ENCODE measurements around the gene CFAP73.
"Not testable (repeated sequence)": the region's sequence is repeated elsewhere in the genome, so short reads cannot be mapped to it uniquely, and the experiment has no call there.

CFAP73 gene

DNA sequence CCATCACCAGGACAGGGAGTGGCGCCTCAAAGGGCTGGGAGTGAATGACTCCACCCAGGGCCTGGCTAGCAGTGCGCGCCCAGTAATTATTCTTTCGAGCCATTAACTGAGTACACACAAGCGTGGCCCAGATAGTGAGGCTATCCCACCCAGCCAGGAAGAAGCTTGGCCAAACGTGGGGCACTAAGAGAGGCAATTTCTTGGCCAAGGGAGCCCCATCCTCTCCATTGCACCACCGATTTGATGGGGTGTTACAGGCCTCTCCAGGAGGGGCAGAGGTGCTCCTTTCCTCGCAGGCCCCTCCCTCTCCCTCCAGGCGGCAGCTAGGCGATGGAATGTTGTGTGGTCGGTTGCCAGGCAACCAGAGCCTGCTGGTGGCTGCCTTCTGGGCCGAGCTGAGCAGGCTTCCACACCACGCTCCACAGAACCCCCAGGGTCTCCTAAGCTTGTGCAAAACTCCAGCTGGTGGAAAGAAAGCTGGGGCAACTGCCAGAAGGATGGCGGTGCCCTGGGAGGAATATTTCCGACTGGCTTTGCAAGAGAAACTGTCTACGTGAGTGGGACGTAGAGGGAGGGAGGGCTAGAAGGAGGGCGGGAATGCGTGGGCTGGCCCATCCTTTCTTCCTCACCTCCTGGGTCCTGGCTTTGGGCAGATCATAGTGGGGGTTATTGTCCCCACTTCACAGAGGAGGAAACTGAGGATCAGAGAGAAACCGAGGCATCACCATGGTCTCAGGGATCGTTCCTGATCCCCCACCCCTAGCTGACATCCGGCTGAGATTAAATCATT, at the start of gene CFAP73:
CFAP73 (plus strand) TSS at position 364 of the 790 bp plus-strand sequence; CDS start at position 498, 134 bp downstream.
- no peak for DNase-seq (ENCODE audit: low spot score)

- DNase-seq (ENCODE audit: low spot score) = no peak
These were observed 49.8 kb upstream of the CFAP73 start for GRCh38 chr12:113099764-113100163.

DNA sequence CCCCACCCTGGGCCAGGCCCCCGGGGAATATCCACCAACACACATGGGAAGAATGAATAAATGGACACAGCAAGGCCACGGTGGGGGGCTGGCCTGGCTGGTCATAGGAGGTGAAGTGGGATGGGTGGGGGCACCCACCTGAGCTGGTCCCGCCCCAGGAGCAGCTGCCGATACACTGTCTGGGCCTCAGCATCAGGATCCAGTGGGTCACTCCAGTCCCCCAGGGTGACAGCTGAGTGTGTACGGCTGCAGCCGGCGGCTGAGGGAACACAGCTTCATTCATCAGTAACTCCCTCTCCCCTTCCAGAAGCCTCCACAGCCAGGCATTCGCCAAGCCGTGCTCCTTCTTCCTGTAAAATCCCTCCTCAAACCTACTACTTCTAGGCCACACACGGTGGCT, 47.8 kb upstream of the CFAP73 start:
- no peak for DNase-seq (ENCODE audit: low spot score)

DNA sequence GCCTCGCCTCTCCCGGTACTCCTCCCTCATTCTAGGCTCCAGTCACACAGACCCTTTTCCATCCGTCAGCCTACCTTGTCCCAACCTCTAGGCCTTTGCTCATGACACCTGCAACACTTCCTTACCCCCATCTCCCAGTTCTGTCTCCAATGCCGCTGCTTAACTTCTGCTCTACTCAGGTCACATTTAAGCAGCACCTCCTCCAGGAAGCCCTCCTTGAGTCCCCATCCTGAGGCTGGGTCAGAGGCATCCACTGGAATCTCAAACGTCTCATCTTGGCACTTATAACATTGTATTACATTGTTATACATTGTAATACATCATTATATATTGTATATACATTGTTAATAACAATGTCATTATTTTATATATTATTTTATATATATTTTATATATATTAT, 46.7 kb upstream of the CFAP73 start:
- no peak for DNase-seq (ENCODE audit: low spot score)

DNA sequence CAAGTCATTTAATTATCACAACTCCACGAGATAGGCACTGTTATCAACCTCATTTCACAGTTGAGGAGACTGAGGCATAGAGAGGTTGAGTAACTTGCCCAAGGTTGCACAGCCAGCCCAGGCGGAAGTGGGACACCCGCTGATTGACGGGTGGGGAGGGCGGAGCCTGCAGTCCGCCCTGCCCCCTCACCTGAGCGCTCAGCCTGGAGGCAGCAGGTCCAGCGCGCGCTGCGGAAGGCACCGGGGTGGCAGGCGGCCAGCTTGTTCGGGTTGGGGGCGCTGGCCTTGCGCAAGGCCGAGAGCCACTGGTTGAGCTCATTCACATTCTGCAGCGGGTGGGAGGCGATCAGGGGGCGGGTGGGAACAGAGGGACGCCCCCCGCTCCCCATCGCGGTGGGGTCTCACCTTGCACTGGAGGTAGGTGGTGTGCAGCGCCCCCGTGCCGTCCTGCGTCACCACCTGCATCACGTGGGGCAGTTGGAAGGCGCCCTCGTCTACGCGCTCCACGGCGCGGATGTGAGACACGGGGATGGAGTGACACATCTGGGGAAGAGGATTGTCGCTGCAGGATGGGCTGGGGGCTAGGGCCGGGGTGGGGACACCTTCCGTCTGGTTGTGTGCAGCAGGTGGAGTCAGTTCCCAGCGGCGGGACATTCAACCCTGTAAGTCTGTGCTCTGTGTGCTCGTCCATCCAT, 45.6 kb upstream of the CFAP73 start:
- DNase-seq (ENCODE audit: low spot score) = peak; percentile 51

GRCh38 chr12:113104953-113105510, 44.5 kb upstream of the CFAP73 start:
- DNase-seq (ENCODE audit: low spot score) = no peak

DNA sequence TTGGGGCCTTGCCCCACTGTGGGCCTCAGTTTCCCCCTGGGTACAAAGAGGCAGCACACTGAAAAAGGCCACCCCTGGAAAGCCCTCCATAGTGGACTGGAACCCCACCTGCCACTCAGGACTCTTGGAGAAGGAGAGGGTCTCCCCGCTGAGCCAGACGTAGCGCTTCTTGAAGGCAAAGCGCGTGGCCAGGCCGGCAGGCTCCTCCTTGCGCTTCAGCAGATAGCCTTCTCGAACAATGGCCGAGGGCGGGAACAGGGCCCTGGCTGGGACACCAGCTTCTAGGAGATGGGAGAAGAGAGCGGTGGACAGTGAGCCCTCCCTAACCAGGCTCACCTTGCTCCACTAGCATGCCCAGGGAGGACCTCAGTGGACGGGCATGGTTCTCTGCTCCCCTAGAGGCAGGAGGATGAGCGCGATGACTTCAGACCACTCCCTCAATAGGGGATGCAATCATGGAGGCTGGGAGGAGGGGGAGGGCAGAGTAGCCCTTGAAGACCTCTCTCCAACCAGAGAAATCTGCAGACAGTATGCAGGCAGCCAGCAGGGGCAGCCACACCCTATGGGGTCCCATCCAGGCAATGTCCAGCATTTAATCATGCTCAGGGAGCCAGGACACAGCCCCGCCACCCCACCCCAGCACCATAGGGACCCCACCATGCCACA, 43.8 kb upstream of the CFAP73 start:
- no peak for DNase-seq (ENCODE audit: low spot score)

DNA sequence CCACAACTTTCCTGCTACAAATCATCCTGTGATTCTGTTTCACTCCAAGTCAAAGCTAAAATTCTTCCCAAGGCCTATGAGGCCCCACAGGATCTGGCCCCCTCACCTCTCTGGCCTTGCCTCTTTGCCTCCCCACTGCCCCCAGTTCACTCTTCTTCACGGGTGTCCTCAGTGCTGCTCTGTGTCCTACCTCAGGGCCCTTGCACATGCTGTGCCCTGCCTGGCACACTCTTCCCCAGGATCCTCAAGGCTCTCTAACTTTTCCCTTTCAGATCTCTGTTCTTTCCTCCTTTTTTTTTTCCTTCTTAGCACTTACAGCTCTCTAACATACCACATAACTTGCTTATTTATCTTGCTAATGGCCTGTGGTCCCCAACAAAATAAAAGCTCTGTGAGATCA, 43.2 kb upstream of the CFAP73 start:
- no peak for DNase-seq (ENCODE audit: low spot score)

DNA sequence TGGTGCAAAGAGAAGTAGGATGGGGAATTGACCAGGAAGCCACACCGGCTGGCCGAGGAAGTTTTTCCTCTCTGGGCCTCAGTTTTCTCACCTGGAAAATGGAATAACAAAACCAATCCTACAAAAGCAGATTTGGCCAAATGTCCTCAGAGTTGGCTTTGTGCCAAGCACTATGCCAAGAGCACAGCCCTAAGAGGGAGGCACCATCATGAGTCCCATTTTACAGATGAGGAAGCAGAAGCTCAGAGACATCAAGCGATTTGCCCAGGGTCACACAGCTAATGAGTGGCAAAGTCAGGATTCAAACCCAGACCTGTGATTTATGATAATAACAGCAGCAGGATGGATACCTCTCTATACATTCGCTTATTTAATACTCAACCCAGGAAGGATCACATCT, 41.2 kb upstream of the CFAP73 start:
- no peak for DNase-seq (ENCODE audit: low spot score)

DNA sequence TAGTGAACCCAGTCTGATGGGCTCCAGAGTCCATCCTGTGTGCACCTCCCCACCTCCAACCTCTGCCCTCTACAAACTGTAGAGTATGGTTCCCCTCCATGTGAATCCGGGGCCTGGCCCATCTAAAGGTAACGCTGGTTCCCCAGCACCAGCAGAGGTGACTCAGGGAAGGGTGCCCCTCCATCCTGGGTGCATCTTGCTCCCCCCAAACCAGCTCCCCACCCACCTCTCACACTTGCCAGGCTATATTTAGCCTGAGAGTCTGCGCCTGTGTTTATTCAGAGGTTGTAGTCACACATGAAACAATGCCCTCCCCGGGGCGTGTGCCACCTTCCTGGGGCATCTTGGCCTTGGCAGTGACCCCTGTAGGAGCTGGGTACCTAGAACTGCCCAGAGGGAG, 40.2 kb upstream of the CFAP73 start:
- DNase-seq (ENCODE audit: low spot score) = no peak

- DNase-seq (ENCODE audit: low spot score) = no peak
These were observed 39.5 kb upstream of the CFAP73 start for GRCh38 chr12:113109872-113110599.

GRCh38 chr12:113111247-113111646, 38.3 kb upstream of the CFAP73 start:
- no peak for DNase-seq (ENCODE audit: low spot score)

GRCh38 chr12:113112043-113112899, 37.3 kb upstream of the CFAP73 start:
- no peak for DNase-seq (ENCODE audit: low spot score)

- no peak for DNase-seq (ENCODE audit: low spot score)
These were observed 36.1 kb upstream of the CFAP73 start for GRCh38 chr12:113113397-113113796.

DNA sequence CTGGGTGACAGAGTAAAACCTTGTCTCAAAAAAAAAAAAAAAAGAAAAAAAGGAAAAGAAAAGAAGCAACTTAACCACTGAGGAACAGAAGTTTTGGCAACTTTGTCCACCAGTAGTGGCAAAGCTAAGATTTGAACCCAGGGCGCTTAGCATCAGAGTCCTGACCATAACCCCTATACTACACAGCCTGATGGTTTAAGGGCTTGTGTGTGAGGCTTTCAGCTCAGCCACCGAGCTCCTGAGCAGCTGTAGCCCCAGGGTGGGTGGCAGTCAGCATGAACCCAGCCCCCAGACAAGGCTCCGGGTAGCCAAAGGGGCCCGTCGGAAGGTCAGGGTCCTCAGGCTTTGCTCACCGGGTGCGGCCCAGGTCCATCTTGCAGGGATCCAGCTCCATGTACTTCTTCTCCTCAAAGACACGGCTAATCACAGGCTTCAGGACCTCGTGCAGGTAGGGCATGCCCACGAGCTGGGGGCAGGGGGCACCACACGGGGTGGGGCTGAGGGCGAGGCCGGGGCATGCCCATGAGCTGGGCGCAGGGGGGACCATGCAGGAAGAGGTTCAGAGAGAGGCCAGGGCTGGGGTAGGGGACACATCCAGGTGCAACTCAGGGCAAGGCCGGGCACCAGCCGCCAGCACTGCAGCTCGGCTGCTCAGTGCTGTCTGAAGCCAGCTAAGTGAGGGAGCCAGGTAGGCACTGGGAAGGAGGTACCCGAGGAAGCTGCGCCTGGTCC, 34.9 kb upstream of the CFAP73 start:
- no peak for DNase-seq (ENCODE audit: low spot score)

- DNase-seq (ENCODE audit: low spot score) = no peak
These were observed 33.9 kb upstream of the CFAP73 start for GRCh38 chr12:113115455-113116126.

DNA sequence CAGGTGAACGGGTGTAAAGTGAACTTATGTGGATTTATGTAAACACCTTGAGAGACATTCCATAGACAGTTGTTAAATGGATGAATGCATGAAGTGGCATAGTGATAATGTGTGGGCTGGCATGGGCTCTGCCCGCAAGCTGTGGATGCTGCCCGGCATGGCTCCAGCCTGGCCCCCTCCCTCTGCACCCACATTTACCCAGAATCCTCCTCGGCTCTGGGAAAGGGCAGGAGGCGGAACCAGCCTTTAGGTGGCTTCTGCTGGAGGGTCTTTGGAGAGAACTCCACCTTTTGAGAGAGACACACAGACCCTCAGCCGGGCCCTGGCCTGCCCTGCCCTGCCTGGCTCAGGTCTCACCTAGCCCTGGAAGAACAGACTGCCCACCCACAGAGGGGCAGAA, 32.6 kb upstream of the CFAP73 start:
- DNase-seq (ENCODE audit: low spot score) = no peak

DNA sequence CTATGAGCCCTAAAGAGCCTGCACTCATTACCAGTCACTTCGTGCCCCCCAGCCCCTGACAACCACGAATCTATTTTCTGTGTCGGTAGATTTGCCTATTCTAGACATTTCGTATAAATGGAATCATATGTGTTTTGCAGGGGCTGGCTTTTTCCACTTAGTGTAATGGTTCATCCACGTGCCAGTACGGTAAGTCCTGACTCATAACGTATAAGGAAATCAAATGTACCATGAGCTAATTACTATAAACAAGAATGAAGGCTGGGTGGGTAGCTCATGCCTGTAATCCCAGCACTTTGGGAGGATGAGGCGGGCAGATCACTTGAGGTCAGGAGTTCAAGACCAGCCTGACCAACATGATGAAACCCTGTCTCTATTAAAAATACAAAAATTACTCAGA, 31.8 kb upstream of the CFAP73 start:
- not testable (repeated sequence) for DNase-seq (ENCODE audit: low spot score)

- no peak for DNase-seq (ENCODE audit: low spot score)
These were observed 31.4 kb upstream of the CFAP73 start for GRCh38 chr12:113118142-113118541.

Data from CD4-positive, alpha-beta T cell treated with Interleukin-15 for 4 hours (primary cell).